Naive B cell (primary cell): ENCODE measurements around the gene ABHD16B. TPM values are rescaled to one million over a fixed set of nuclear protein-coding genes. Genes with fewer than 3 reads are reported as not detected.
"Not testable (repeated sequence)": the region's sequence is repeated elsewhere in the genome, so short reads cannot be mapped to it uniquely, and the experiment has no call there.

Experiments used
- ATAC-seq, 2 donors: fragments of 150-1000 bp; cut with Tn5 transposase; 2 replicates each; pipeline ENCODE4 v1.10.0; 2021; ENCODE audit warnings: low read depth in 2 of 2, mild to moderate bottlenecking in 2 of 2, moderate library complexity in 2 of 2
- DNase-seq: peaks from one replicate; pipeline ENCODE4 v3.0.0; 2022
- H3K27ac Mint-ChIP-seq, 6 donors: one replicate each; pipeline ENCODE4 v1.8.0; 2020 to 2022; ENCODE audit warnings: mild to moderate bottlenecking in 6 of 6, mixed read lengths in 6 of 6, moderate library complexity in 5 of 6, inconsistent platforms in 2 of 6
- H3K27me3 Mint-ChIP-seq, 3 donors: one replicate each; pipeline ENCODE4 v1.8.0; 2021 to 2022; ENCODE audit warnings: mixed read lengths in 3 of 3, mild to moderate bottlenecking in 1 of 3
- H3K36me3 Mint-ChIP-seq, 2 donors: one replicate each; pipeline ENCODE4 v1.8.0; 2020 to 2022; ENCODE audit warnings: mixed read lengths in 2 of 2, inconsistent platforms in 1 of 2, mild to moderate bottlenecking in 1 of 2
- H3K4me1 Mint-ChIP-seq, 3 donors: one replicate each; pipeline ENCODE4 v1.8.0; 2020 to 2022; ENCODE audit warnings: mixed read lengths in 3 of 3, inconsistent platforms in 1 of 3, mild to moderate bottlenecking in 1 of 3, moderate library complexity in 1 of 3
- H3K4me3 Mint-ChIP-seq, 8 donors: one replicate each; pipeline ENCODE4 v1.8.0; 2020 to 2022; ENCODE audit warnings: mild to moderate bottlenecking in 8 of 8, mixed read lengths in 8 of 8, moderate library complexity in 8 of 8, inconsistent platforms in 2 of 8
- H3K9me3 Mint-ChIP-seq, 7 donors: one replicate each; pipeline ENCODE4 v1.8.0; 2020 to 2022; ENCODE audit warnings: mixed read lengths in 7 of 7, mild to moderate bottlenecking in 5 of 7, inconsistent platforms in 2 of 7, moderate library complexity in 1 of 7
- polyA plus RNA-seq, 6 donors: library from polyadenylated mRNA; unstranded; fragments of 300-500 nt; fragmentation: Illumina TruSeq; gene quantifications; one replicate each; pipeline ENCODE4 v1.2.3, GENCODE V29; 2021; ENCODE audit warnings: low read depth in 6 of 6

Gene ABHD16B
- polyA plus RNA-seq, 6 donors from 2014 or later, result 1.1 TPM; not detected in 5

- Mint-ChIP-seq H3K27me3 (no peaks in the 10 kb centered on the region), H3K4me1 (peaks cover 24 to 52% (median 41%) of the 10 kb centered on the region in 3 donors), H3K36me3 (no peaks in the 10 kb centered on the region), H3K9me3 (no peaks in the 10 kb centered on the region), H3K27ac (peak overlapping the region; percentile 94 to 100 (median 98)), H3K4me3 (peak overlapping the region; percentile 86 to 99 (median 98))
- ATAC-seq (peak; percentile 80 to 81), DNase-seq (peak; percentile 92)
These were observed 2.7 kb downstream of the ABHD16B start for GRCh38 chr20:63863798-63864544.

DNA sequence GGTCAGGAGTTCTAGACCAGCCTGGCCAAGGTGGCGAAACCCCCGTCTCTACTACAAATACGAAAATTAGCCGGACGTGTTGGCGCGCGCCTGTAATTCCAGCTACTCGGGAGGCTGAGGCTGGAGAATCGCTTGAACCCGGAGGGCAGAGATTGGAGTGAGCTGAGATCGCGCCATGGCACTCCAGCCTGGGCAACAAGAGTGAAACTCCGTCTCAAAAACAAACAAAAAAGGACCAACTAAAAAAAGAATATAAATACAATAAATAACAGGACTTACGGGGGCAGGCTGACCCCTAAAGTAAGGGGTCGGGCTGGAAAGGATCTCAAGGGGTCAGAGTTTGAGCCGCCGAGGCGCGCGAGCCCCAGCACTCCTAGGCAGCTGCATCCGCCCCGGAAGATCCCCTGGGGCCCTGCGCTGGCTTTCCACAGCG is 3.3 kb downstream of the ABHD16B start:
- no peaks in the 10 kb centered on the region for H3K36me3 Mint-ChIP-seq
- H3K27ac Mint-ChIP-seq, result peak overlapping the region; percentile 94 to 100 (median 98)

GRCh38 chr20:63864978-63865640 is 3.8 kb downstream of the ABHD16B start, which contains the start of gene TPD52L2:
TPD52L2 (plus strand) TSS chr20:63865270; CDS start chr20:63865366, 96 bp downstream.
- peak; percentile 98 for DNase-seq
- Mint-ChIP-seq H3K27ac (peak within 1 kb of the TSS; percentile 94 to 100 (median 98)), H3K4me1 (peaks cover 23 to 44% (median 39%) of the 10 kb centered on the region in 3 donors), H3K36me3 (no peaks in the 10 kb centered on the region), H3K4me3 (peak within 1 kb of the TSS; percentile 86 to 99 (median 98)), H3K9me3 (no peaks in the 10 kb centered on the region), H3K27me3 (no peaks in the 10 kb centered on the region)
- ATAC-seq, result peak; percentile 76 to 79

More for the DNA sequence above, 3.3 kb downstream of the ABHD16B start:
- DNase-seq, result no peak
- H3K9me3 Mint-ChIP-seq, result no peaks in the 10 kb centered on the region
- peak overlapping the region; percentile 86 to 99 (median 98) for H3K4me3 Mint-ChIP-seq
- peaks cover 23 to 49% (median 39%) of the 10 kb centered on the region in 3 donors for H3K4me1 Mint-ChIP-seq
- no peaks in the 10 kb centered on the region for H3K27me3 Mint-ChIP-seq
- peak; percentile 0 to 6 for ATAC-seq

- H3K27ac Mint-ChIP-seq, H3K36me3 Mint-ChIP-seq, DNase-seq, ATAC-seq, H3K9me3 Mint-ChIP-seq, H3K27me3 Mint-ChIP-seq: not testable (repeated sequence)
- peak overlapping the region; percentile 41 to 99 (median 83) for H3K4me3 Mint-ChIP-seq
- H3K4me1 Mint-ChIP-seq, result peaks cover 19 to 40% (median 31%) of the 10 kb centered on the region in 3 donors
These were observed 5.7 kb downstream of the ABHD16B start for GRCh38 chr20:63867042-63867441.

GRCh38 chr20:63868264-63868663 is 7.0 kb downstream of the ABHD16B start:
- Mint-ChIP-seq H3K27ac (peak overlapping the region in 2 of 6 donors; percentile 43 to 51), H3K4me3 (peak overlapping the region in 1 of 8 donors; percentile 64)
- ATAC-seq, result no peak

DNA sequence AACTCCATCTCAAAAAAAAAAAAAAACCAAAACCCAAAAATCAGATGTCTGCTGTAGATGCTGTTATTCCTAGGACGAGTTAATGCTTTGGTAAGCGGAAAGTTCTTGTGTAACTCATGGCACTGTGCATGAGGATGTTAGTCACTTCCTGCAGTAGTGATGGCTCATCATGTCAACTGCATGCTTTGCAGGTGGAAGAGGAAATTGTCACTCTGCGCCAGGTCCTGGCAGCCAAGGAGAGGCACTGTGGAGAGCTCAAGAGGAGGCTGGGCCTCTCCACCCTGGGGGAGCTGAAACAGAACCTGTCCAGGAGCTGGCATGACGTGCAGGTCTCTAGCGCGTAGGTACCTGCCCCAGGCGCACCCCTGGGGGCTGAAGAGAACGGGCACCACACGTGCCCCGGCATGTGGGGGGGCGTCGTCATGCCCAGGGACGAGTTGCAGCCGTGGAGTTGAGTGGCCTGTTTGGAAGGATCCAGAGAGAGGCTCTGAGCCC is 12.2 kb downstream of the ABHD16B start:
- Mint-ChIP-seq H3K27me3 (no peaks in the 10 kb centered on the region), H3K36me3 (peaks cover 6 to 17% of the 10 kb centered on the region in 2 donors), H3K27ac (no peak overlapping the region), H3K4me3 (no peak overlapping the region), H3K9me3 (no peaks in the 10 kb centered on the region), H3K4me1 (peaks cover 0 to 6% (median 3%) of the 10 kb centered on the region in 3 donors)
- DNase-seq (no peak), ATAC-seq (no peak)

More at GRCh38 chr20:63868264-63868663, 7.0 kb downstream of the ABHD16B start:
- Mint-ChIP-seq H3K27me3 (no peaks in the 10 kb centered on the region), H3K4me1 (peaks cover 14 to 36% (median 26%) of the 10 kb centered on the region in 3 donors), H3K36me3 (peaks cover 0 to 1% of the 10 kb centered on the region in 2 donors), H3K9me3 (no peaks in the 10 kb centered on the region)
- no peak for DNase-seq

- not testable (repeated sequence) for DNase-seq, H3K4me3 Mint-ChIP-seq, H3K27ac Mint-ChIP-seq, ATAC-seq, H3K27me3 Mint-ChIP-seq, H3K4me1 Mint-ChIP-seq, H3K9me3 Mint-ChIP-seq
- peaks cover 6 to 17% of the 10 kb centered on the region in 2 donors for H3K36me3 Mint-ChIP-seq
These were observed 12.9 kb downstream of the ABHD16B start for GRCh38 chr20:63874241-63874640.

DNA sequence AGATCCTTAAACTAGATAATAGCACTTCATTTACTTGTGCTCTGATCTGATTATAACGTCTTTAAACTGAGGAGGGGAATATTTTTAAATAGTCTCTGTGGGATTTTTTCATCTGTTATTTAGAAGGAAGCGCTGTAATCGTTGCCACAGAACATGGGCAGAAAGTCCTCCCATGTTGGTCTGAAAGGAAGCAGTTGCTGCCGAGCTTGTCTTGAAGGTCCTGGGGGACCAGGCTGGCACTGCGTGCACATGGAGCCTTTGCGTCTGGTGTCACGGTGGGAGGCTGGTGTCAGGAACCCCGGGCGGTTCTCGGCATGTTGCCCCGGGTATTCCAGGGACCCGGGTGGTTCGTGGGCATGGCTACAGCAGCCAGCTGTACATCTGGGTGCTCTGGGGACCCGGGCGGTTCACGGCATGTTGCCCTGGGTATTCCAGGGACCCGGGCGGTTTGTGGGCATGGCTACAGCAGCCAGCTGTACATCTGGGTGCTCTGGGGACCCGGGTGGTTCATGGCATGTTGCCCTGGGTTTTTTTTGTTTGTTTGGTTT is 15.3 kb downstream of the ABHD16B start:
- ATAC-seq (no peak), DNase-seq (no peak)
- H3K9me3 Mint-ChIP-seq, result no peaks in the 10 kb centered on the region
- no peaks in the 10 kb centered on the region for H3K27me3 Mint-ChIP-seq
- H3K36me3 Mint-ChIP-seq, result peaks cover 6 to 17% of the 10 kb centered on the region in 2 donors
- no peak overlapping the region for H3K27ac Mint-ChIP-seq
- H3K4me3 Mint-ChIP-seq, result no peak overlapping the region
- H3K4me1 Mint-ChIP-seq, result peaks cover 0 to 6% (median 5%) of the 10 kb centered on the region in 3 donors

DNA sequence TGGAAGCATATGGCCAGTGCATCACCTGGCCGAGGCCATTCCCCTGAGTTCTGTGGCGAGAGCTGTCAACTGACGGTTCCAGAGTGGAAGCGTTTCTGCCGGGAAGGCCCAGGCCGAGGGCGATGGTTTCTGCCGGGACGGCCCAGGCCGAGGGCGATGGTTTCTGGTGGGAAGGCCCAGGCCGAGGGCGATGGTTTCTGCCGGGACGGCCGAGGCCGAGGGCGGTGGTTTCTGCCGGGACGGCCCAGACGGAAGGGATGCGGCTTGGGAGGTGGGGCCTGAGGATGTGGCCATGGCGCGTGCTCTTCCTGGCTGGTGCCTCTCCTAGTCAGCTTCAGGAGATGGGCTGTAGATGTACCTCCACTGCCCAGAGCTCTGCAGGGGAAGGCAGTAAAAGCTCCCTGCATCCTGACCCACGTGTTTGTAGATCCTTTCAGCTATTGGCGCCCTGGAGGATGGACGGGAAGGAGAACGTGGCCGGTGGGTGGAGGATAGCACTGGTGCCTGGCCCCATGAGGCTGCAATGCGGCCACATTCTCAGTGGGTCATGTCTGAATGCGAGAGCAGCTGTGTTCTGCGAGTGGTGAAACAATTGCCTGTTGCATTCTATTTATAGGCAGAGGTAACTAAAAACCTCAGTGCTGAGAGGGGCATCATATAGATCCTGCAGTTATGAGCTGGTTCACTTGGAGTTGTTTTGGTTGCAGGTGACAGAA is 16.6 kb downstream of the ABHD16B start:
- peaks cover 6 to 17% of the 10 kb centered on the region in 2 donors for H3K36me3 Mint-ChIP-seq
- no peaks in the 10 kb centered on the region for H3K9me3 Mint-ChIP-seq
- no peak for ATAC-seq
- no peak overlapping the region for H3K4me3 Mint-ChIP-seq
- DNase-seq, result no peak
- H3K4me1 Mint-ChIP-seq, result peaks cover 0 to 6% (median 5%) of the 10 kb centered on the region in 3 donors
- H3K27ac Mint-ChIP-seq, result no peak overlapping the region
- H3K27me3 Mint-ChIP-seq, result no peaks in the 10 kb centered on the region

DNA sequence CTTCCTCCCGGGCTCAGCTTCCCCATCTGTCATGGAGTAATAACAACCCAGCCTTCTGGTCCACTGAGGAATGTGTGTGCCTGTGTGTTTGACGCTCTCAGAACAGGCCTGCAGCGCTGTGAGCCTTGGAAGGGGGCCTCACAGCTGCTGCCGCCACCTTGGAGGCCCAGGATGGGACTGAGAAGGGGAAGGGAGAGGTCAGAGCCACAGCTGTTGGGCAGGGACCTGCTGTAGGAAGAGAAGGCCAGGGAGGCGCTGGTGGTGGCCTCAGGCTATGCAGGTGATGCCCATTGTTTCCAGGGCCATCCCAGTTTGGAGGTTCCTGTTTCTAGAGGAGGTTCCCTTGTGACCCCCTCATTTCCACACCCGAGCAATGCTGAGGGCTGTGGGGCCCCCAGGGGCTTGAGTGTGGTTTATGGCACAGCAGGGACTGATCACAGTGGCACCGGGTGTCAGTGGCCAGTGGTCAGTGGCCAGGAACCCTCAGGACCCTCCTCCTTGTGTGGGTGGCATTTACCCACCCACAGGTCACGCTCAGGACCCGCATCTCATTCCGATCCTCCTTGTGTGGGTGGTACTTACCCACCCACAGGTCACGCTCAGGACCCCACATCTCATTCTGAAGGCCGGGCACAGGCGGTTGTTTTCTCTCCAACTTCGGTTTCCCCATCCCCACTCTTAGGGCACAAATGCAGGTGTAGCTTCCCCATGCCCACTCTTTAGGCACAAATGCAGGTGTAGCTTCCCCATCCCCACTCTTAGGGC is 17.8 kb downstream of the ABHD16B start:
- Mint-ChIP-seq H3K36me3 (peaks cover 6 to 11% of the 10 kb centered on the region in 2 donors), H3K27me3 (no peaks in the 10 kb centered on the region), H3K27ac (peak overlapping the region in 1 of 6 donors; percentile 88), H3K4me1 (peaks cover 0 to 5% (median 3%) of the 10 kb centered on the region in 3 donors), H3K4me3 (no peak overlapping the region), H3K9me3 (no peaks in the 10 kb centered on the region)
- DNase-seq (no peak), ATAC-seq (no peak)

GRCh38 chr20:63880901-63881300 is 19.6 kb downstream of the ABHD16B start:
- H3K27ac Mint-ChIP-seq, H3K9me3 Mint-ChIP-seq, H3K4me3 Mint-ChIP-seq, ATAC-seq, H3K36me3 Mint-ChIP-seq, H3K27me3 Mint-ChIP-seq, DNase-seq, H3K4me1 Mint-ChIP-seq: not testable (repeated sequence)

- H3K9me3 Mint-ChIP-seq, result no peaks in the 10 kb centered on the region
- H3K4me1 Mint-ChIP-seq, result peaks cover 0 to 5% (median 0%) of the 10 kb centered on the region in 3 donors
- no peak overlapping the region for H3K27ac Mint-ChIP-seq
- no peaks in the 10 kb centered on the region for H3K36me3 Mint-ChIP-seq
- DNase-seq, result no peak
- ATAC-seq, result no peak
- no peak overlapping the region for H3K4me3 Mint-ChIP-seq
- H3K27me3 Mint-ChIP-seq, result no peaks in the 10 kb centered on the region
These were observed 20.3 kb downstream of the ABHD16B start for GRCh38 chr20:63881451-63882226.
